Measurements from ENCODE around the gene PTX3. TPM values are rescaled to one million over a fixed set of nuclear protein-coding genes. Genes with fewer than 3 reads are reported as not detected.

Gene PTX3
- 0.74 to 1.2 TPM (median 0.85 TPM) in 5 replicates for total RNA-seq (2022; extraction: Qiagen RNA extraction; ENCODE audit: low read depth)

DNA sequence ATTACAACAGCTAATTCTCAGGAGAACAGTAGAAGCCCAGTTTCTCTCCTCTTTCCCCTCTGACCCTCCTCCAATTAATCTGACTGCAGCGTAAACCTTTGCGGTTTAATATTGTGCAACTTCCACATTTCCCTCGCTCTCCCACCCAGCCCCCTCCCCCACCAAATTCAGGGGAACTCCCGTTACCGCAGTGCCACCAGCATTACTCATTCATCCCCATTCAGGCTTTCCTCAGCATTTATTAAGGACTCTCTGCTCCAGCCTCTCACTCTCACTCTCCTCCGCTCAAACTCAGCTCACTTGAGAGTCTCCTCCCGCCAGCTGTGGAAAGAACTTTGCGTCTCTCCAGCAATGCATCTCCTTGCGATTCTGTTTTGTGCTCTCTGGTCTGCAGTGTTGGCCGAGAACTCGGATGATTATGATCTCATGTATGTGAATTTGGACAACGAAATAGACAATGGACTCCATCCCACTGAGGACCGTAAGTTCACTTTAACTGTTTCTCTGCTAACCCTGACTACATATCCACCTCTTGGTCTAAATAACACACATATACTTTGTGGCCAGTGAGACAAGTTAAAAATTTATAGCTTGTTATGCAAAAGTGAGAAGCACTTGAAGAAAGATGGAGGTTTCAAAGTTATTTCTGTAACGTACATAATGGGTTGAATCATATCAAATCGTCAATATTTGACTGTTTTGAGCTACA, at the start of gene PTX3:
Gene PTX3, plus strand, starts transcription at position 268 of the 709 bp plus-strand sequence. Its CDS starts 84 bp downstream, at position 352.

Other genes starting within 250 kb of the PTX3 start
- gene VEPH1, start 66.6 kb downstream of the PTX3 start, total RNA-seq (2022; extraction: Qiagen RNA extraction; ENCODE audit: low read depth) = 0.31 to 1.0 TPM (median 0.61 TPM) in 5 replicates